ENCODE data around the gene ADAMTSL3.

- TF ChIP-seq EZH2 (IDR thresholded peaks at IDR 0.05; ENCODE audit: low read depth, unreplicated experiment) (no peak), CTCF (conservative IDR thresholded peaks at IDR 0.05; ENCODE audit: low read depth in 2 of 2) (no peak), POLR2AphosphoS5 (IDR thresholded peaks at IDR 0.05; ENCODE audit: low read depth) (no peak), JUNB (IDR thresholded peaks at IDR 0.05; ENCODE audit: unreplicated experiment) (no peak), REST (IDR thresholded peaks at IDR 0.05; ENCODE audit: unreplicated experiment) (no peak), ETS1 (IDR thresholded peaks at IDR 0.05) (no peak), EZH2phosphoT487 (IDR thresholded peaks at IDR 0.05; ENCODE audit: unreplicated experiment) (no peak), STAT1 (IDR thresholded peaks at IDR 0.05; ENCODE audit: unreplicated experiment) (no peak), CREB1 (CRISPR knock-in tag; IDR thresholded peaks at IDR 0.05; ENCODE audit: low read depth) (no peak), ZNF114 (CRISPR knock-in tag; IDR thresholded peaks at IDR 0.05) (no peak)
Observed at GRCh38 chr15:83733691-83734090, 79.8 kb downstream of the ADAMTSL3 start.
